ENCODE measurements around the gene ITGB2. TPM values are rescaled to one million over a fixed set of nuclear protein-coding genes. Genes with fewer than 3 reads are reported as not detected.

ITGB2 gene
- total RNA-seq, 1 donor from 2014 or later = 65.5 TPM

- no peaks in the 10 kb centered on the region for H3K36me3 ChIP-seq
- no peak for TF ChIP-seq CTCF (IDR thresholded peaks at IDR 0.05)
- H3K27me3 ChIP-seq = no peaks in the 10 kb centered on the region
- H3K4me1 ChIP-seq = peaks cover 0 to 13% of the 10 kb centered on the region in 2 donors
- H3K4me3 ChIP-seq = no peak overlapping the region
- intact Hi-C loops (cut with DNase I) = no loop called here
- H3K27ac ChIP-seq = no peak overlapping the region
- no peak for DNase-seq (ENCODE audit: low spot score in 2 of 2)
- no peaks in the 10 kb centered on the region for H3K9me3 ChIP-seq
These were observed 11.8 kb downstream of the ITGB2 start for GRCh38 chr21:44908908-44909307.

DNA sequence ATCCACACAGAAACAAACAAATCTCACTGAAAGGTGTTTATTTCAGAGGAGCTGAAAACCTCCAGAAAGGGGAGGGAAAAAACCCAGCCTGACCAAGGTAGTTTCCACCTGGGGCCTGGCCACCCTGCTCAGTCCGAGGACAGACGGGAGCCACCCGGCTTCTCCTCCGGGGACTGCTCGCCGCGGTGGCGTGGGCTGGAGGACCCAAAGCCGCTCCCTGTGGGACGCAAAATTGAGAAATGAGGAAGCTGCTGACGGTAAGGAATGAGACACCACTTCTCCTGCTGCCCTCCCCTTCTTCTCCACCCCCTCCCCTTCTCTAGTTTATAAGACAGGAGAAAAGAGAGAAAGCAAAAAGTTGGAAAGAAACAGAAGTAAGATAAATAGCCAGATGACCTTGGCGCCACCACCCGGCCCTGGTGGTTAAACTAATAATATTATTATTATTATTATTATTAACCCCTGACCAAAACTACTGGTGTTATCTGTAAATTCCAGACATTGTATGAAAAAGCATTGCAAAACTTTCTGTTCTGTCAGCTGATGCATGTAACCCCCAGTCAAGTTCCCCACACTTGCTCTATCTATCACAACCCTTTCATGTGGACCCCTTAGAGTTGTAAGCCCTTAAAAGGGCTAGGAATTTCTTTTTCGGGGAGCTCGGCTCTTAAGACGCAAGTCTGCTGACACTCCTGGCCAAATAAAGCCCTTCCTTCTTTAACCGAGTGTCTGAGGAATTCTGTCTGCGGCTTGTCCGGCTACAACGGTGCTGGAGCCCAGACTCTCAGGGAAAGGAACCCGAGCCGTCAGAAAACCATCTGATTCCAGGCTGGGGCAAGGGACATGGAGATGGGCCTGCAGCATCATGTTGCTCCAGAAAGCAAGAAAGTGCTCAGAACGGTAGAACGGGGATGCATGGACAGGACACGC, 12.5 kb downstream of the ITGB2 start:
- Histone ChIP-seq H3K36me3 (no peaks in the 10 kb centered on the region), H3K27ac (no peak overlapping the region), H3K4me3 (peak overlapping the region in 1 of 2 donors; percentile 12), H3K9me3 (no peaks in the 10 kb centered on the region), H3K27me3 (no peaks in the 10 kb centered on the region), H3K4me1 (peaks cover 0 to 13% of the 10 kb centered on the region in 2 donors)
- DNase-seq (ENCODE audit: low spot score in 2 of 2) = no peak
- intact Hi-C loops (cut with DNase I) = no loop called here
- no peak for TF ChIP-seq CTCF (IDR thresholded peaks at IDR 0.05)

DNA sequence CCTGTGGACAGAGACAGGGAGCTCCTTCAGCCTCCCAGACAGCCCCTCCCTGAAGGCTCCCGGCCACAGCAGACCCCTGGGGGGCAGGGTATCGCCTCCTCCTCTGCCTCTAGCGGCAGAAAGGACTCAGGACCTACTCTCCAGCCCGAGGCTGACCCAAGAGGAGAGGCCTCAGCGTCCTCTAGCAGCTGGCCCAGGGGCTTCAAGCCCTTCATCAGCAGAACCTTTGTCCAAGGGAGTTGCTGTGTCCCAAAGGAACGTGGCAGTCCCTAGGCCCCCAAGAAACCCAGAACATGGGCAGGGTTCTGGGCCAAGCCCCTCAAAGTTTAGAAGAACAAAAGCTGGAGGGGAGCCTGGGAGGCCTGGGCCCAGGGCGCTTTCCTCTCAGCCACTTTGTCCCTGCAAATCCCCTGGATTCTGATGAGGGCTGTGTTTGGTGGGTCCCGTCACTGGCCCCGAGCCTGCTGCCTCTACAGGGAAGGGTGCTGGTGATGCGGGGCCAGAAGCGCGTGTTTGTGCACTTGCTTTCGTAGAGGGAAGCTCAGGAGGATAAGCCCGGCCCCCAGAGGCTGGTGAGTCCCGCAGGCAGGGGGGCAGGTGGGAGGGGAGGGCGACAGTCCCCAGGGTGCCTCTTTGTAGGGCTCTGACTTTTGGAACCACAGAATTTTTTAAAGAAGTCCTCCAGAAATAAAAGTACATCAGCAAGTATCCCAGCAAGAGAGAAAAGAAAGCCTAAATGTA, 13.3 kb downstream of the ITGB2 start:
- Histone ChIP-seq H3K9me3 (no peaks in the 10 kb centered on the region), H3K4me1 (peaks cover 0 to 13% of the 10 kb centered on the region in 2 donors), H3K27ac (no peak overlapping the region), H3K4me3 (no peak overlapping the region), H3K27me3 (no peaks in the 10 kb centered on the region), H3K36me3 (no peaks in the 10 kb centered on the region)
- no peak for DNase-seq (ENCODE audit: low spot score in 2 of 2)
- TF ChIP-seq CTCF (IDR thresholded peaks at IDR 0.05) = no peak
- intact Hi-C loops (cut with DNase I) = no loop called here

DNA sequence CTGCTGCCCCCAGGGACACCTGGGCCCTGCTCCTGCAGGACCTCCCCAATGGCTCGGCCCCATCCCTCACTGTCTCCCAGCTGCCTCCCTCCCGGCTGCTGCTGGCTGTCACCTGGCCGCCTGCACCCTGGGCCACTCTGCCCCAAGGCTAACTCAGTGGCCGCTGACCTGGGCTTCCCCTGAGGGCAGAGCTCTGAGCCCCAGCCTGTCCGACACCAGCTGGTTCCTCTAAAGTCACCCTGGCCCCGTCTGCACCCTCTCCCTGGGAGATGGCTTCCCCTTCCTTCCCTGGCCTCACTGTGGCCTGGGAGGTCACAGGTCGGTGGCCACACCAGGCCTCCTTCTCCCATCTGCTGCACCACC, 15.0 kb downstream of the ITGB2 start:
- no peaks in the 10 kb centered on the region for H3K36me3 ChIP-seq
- intact Hi-C loops (cut with DNase I) = no loop called here

More for the DNA sequence above, 15.0 kb downstream of the ITGB2 start:
- Histone ChIP-seq H3K9me3 (no peaks in the 10 kb centered on the region), H3K27ac (no peak overlapping the region), H3K27me3 (no peaks in the 10 kb centered on the region), H3K4me1 (peaks cover 0 to 5% of the 10 kb centered on the region in 2 donors), H3K4me3 (no peak overlapping the region)
- DNase-seq (ENCODE audit: low spot score in 2 of 2) = no peak
- no peak for TF ChIP-seq CTCF (IDR thresholded peaks at IDR 0.05)
